Activated CD4-positive, CD25-positive, alpha-beta regulatory T cell (primary cell): ENCODE data around the gene N4BP2.
"Not testable (repeated sequence)": the region's sequence is repeated elsewhere in the genome, so short reads cannot be mapped to it uniquely, and the experiment has no call there.

Experiments
- DNase-seq, 4 experiments: peaks; one replicate each; lab custom pipeline; 2025; lab: John Stamatoyannopoulos, UW

Gene N4BP2

DNA sequence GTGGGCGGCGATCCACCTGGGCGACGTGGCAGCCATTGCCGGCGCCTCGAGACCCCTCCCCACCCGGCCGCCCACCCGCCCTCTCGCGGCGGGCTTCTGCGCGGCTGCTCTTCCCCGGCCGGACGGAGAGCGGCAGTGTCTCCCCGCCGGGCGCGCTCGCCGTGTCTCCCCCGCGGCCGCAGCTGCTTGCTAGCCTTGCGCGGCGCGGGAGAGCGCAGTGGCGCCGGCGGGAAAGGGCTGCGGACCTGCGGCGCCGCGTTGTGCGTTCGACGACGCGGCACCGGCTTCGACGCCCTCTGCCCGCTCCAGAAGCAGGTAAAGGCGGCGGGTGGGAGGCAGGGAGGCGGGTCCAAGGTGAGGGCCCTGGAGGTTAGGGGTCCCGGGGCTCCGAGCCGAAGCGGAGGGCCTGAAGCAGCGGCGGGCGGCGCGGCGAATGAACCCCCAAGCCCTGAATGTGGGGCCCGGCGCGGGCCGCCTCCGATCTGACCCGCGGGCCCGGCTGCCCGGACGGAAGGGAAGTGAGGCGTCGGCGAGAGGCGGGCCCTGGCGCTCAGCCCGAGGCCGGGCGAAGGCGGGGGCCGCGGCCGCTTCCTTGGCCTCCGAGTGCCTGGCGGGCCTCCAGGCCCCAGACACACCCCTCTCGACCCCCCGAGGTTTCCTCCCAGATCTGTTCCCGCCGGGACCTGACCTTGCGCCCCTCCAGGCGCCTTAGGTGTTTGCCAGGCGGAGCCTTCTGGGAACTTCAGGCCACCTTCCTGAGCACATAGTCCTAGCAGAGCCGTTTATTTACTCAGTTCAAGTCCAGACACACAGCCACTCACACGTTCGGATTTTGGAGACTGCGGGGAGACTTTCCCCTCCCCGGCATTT, at the start of gene N4BP2:
Gene N4BP2, plus strand, starts transcription at position 135 of the 870 bp plus-strand sequence. CDS start 40,491 bp downstream, outside the sequence.
- DNase-seq: peak; percentile 41 to 64 (median 55)

DNA sequence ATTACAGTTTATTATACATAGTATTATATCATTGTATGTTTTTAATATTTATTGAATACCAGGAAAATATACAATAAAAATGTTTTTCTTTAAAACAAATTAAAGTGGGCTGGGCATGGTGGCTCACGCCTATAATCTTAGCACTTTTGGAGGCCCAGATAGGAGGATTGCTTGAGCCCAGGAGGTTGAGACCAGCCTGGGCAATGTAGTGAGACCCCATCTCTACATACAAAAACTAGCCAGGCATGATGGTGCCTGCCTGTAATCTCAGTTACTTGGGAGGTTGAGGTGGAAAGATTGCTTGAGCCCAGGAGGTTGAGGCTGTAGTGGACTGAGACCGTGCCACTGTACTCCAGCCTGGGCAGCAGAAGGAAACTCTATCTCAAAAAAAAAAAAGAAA, 40.6 kb upstream of the N4BP2 start:
- no peak for DNase-seq

DNA sequence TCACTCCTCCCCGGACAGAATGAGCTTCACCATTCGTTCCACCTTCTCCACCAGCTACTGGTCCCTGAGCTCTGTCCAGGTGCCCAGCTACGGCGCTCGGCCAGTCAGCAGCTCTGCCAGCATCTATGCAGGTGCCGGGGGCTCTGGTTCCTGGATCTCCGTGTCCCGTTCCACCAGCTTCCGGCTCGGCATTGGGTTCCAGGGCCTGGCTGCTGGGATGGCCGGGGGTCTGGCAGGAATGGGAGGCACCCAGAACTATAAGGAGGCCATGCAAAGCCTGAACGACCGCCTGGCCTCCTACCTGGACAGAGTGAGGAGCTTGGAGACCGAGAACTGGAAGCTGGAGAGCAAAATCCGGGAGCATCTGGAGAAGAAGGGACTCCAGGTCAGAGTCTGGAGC, 36.4 kb upstream of the N4BP2 start:
- DNase-seq: no peak

DNA sequence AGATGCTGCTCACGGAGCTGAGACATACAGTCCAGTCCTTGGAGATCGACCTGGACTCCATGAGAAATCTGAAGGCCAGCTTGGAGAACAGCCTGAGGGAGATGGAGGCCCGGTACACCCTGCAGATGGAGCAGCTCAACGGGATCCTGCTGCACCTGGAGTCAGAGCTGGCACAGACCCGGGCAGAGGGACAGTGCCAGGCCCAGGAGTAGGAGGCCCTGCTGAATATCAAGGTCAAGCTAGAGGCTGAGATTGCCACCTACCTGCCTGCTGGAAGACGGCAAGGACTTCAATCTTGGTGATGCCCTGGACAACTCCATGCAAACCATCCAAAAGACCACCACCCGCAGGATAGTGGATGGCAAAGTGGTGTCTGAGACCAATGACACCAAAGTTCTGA, 35.5 kb upstream of the N4BP2 start:
- not testable (repeated sequence) for DNase-seq

DNA sequence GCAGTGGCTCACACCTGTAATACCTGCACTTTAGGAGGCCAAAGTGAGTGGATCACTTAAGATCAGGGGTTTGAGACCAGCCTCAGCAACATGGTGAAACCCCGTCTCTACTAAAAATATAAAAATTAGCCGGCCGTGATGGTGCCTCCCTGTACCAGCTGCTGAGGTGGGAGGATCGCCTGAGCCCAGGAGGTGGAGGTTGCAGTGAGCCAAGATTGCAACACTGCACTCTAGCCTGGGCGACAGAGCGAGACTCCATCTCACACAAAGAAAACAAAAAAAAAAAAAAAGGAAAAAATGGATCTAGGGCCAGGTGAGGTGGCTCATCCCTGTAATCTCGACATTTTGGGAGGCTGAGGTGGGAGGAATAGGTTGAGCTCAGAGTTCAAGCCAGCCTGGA, 32.6 kb upstream of the N4BP2 start:
- not testable (repeated sequence) for DNase-seq

DNA sequence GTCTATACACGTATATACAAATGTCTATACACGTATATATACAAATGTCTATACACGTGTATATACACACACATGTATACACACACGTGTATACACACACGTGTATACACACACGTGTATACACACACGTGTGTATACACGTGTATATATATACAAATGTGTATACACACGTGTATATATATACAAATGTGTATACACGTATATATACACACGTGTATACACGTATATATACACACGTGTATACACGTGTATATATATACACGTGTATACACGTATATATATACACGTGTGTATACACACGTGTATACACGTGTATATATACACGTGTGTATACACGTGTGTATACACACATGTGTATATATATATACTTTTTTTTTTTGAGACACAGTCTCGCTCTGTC, 23.9 kb upstream of the N4BP2 start:
- no peak for DNase-seq

DNA sequence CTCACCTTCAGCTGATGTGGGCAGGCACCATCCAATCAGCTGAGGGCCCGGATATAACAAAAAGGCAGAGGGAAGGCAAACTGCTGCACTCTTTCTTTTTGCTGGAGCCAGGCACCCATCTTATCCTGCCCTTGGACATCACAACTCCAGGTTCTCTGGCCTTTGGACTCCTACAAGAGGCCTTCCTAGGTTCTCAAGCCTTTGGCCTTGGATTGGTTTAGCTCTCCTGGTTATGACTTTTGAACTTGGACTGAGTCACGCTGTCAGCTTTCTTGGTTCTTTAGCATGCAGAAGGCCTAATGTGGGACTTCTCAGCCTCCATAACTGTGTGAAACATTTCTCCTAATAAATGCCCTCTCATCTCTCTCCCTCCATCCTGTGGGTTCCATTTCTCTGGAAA, 23.0 kb upstream of the N4BP2 start:
- no peak for DNase-seq

DNA sequence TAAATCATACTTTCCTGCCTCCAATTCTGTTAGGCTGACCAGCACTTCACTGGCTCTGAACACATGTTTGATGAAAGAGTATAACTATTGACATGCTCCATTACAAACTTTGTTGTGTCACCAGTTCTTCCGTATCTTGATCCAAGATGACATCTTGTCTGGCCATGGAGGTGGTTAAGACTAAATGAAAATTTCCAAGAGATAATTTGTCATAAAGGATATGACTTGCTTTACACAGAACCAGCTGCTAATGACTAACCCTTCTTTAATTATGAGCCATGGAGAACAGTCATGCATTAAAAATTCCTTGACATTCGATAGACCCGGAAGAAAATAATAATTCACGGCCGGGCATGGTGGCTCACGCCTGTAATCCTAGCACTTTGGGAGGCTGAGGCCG, 17.7 kb upstream of the N4BP2 start:
- DNase-seq: no peak

DNA sequence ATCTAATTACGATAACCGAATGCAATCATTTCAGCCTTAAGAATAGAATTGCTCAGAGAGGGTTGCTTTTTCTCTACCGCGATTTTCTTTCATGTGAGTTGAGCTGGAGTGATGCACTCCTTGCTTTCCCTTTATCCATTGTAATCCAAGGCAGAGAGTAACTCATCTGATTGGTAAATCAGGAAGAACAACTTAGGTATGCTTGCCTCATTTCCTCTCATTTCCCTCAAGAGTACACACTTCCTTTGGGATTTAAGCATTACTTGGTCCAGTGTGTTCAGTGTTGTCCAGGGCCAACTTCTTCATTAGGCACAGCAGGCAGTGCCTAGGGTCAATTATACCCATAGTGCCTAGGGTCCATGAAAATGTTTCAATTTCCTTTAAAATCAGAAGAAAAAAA, 15.7 kb upstream of the N4BP2 start:
- no peak for DNase-seq

DNA sequence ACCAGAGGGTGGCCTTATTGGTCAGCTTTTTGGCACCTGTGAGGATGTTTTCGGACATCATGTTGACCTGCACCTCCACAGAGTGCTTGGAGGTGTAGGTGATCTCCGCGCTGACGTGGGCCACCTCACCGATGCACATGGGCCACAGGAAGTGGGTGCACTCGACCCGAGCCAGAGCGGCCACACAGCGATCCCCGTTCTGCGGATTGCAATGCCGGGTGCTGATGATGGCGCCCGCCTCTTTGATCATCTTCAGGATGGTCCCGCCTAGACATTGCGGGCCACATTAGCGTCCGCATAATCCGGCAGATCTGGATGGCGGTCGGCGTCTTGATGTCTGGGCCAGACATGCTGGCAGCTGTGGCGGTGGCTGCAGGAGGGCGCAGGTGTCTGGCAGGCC, 12.9 kb upstream of the N4BP2 start:
- no peak for DNase-seq

DNA sequence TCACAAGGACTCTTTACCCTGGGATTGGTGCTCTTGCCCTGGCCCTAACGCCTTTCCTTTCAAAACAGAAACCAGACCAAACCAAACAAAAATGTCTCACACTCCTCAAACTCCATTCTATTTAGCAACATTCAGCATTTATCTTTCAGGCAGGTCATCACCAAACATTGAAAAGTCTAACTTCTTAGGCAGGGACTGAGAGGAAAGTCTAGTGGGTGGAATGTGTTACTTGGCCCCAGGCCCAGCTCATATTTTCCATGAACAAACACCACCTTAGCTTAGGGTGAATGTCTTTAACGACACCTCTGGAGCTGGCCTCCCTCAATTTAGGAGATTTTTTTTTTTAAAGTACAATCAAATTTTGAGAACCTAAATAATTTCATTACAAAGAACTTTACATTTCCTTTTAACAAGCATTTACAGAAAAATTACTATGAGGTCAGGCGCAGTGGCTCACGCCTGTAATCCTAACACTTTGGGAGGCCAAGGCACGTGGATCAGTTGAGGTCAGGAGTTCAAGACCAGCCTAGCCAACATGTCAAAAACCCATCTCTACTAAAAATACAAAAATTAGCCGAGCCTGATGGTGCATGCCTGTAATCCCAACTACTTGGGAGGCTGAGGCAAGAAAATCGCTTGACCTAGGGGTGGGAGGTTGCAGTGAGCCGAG, 10.2 kb upstream of the N4BP2 start:
- no peak for DNase-seq

DNA sequence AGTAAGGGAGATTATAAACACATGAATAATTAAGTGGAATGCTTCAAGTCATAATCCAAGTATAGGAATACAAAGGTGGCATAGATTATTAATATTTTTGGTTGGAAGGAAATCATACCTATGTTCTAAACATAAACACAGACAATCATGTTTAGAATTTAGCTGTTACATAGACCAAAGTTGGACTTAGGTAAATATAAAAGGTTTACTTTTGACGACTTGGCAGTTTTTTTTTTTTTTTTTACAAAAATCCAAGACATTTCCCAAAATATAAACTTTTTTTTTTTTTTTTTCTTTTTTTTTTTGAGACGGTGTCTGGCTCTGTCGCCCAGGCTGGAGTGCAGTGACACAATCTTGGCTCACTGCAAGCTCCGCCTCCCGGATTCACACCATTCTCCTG, 3.5 kb upstream of the N4BP2 start:
- DNase-seq: no peak

DNA sequence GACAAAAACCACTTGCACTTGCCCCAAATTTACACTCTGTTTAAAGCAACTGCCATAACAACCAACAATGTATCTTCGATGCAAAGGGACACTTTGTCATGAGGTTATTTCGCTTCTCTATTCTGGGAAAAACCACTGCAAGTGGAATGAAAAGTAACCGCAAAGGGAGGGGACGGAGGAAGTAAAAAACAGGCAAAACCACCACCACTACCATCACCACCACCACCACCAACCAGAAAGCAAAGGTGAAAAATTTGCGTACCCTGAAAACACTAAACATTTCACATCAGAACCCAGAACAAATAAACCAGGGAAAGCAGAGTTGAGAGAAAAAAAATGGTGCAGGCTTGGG, 1.2 kb upstream of the N4BP2 start:
- no peak for DNase-seq

DNA sequence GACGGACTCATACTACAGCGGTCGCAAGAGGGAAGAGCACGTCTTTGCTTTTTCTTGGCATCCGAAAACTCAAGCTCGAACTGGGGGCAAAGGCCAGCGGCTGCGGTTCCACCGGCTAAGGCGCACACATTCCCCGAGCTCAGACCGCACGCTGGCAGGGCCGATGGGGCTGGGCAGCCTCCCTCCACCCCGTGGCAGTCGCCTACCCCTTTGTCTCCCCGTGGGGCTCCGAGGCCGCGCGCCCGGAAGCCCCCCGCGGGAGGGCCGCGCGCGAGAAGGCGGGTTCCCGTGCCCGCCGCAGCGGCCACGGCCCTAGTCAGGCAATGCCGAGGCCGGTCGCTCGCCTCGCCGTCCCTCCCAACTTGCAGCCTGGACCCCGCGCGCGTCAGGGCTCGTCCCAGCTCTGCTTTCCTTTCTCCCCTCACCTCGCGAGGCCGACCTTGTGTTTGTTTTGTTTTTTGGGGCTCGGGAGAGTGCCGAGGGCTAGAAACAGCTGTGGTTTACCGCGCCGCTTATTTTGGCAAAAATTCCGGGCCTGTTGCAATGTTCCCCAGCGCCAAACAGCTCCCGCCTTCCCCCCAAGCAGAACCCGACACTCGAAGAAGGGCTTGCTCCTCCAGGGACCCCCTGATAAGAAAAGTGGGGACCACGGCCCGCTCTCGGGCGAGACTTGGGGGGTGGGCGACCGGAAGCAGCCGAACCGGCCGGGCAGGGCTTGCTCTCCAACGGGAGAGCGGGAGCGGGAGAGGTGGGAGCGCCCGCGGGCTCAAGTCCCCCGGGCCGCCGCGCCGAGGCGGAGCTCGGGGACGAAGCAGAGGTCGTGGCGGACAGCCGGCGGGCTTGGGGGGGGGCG, 561 bp upstream of the N4BP2 start:
- peak; percentile 10 to 25 (median 22) for DNase-seq

DNA sequence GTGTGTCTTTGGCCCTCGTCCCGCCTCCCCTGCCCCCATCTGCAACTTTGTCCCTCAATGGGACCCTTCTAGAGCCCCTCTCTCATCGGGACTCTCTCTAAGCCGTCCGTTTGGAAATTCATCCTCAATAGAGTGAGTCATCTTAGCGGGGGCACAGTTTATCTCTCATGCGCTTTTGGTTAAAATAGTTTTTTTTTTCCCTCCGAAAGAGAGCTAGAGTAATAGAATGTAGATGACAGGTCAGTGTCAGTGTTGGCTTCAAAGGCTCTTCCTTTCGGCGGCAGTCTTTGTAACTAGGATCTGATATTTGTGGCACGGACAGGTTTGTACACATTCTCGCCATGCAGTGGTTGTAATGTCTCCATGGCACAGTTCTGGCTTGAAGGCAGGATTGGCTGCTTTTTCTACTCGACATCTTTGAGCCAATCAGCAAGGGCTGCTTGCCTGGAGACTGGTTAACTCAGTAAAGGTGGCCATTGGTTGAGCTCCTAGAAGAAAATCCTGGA, 989 bp downstream of the N4BP2 start:
- DNase-seq: peak in 3 of 4 experiments; percentile 8 to 38 (median 18)

DNA sequence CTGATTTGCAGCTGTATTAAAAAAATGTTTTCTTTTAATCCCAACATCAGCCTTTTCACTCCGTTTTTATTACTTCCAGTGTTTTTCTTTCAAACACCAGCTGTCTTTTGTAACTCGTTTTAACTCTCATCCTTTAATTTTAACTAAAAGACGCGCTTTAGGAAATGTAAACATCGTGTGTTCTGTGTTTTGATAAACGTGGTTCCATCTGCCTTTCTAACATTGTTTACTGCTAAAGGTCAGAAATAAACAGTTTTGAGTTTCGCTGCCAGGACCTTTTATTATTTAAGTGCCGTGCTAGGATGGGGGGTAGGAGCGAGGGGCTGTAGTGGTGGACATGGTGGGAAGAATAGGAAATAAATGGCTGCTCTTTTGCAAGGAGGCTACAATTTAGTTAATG, 1.5 kb downstream of the N4BP2 start:
- DNase-seq: no peak

DNA sequence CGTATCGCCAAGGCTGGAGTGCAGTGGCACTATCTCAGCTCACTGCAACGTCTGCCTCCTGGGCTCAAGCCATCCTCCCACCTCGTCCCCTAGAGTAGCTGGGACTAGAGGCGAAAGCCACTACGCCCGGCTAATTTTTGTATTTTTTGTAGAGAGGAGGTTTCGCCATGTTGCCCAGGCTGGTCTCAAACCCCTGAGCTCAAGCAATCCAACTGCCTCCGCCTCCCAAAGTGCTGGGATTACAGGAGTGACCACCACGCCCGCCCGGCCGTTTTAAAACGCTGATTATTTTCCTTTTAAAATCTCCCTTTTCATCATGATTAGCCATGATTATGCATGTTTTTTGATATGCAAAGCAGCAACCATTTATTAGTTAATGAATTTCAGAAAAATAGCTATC, 2.2 kb downstream of the N4BP2 start:
- no peak for DNase-seq

DNA sequence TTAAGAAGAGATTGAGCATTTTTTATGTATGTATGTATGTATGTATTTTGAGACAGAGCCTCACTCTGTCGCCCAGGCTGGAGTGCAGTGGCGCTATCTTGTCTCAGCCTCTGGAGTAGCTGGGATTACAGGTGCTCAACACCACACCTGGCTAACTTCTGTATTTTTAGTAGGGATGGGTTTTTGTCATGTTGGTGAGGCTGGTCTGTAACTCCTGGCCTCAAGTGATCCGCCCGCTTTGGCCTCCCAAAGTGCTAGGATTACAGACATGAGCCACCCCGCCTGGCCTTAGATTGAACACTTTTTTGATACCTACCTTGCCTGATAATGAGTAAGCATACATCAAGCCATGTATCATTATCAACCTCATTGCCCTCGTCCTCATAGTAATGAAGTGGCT, 2.7 kb downstream of the N4BP2 start:
- no peak for DNase-seq

DNA sequence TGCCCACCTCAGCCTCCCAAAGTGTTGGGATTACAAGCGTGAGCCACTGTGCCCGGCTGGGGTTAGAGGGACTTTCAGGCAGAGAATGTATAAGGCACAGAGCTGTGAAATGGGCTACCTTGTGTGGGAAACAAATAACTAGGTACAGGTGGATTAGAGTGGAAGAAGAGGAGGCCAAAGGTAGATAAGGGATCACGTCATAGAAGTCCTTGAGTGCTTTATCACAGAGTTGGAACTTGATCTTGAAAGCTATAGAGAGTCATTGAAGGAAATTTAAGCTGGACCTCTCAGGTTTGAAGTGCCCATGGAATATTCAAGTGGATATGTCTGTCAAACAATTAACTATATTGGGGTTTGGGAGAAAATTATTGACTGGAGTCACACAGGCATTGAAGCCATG, 8.4 kb downstream of the N4BP2 start:
- DNase-seq: no peak

DNA sequence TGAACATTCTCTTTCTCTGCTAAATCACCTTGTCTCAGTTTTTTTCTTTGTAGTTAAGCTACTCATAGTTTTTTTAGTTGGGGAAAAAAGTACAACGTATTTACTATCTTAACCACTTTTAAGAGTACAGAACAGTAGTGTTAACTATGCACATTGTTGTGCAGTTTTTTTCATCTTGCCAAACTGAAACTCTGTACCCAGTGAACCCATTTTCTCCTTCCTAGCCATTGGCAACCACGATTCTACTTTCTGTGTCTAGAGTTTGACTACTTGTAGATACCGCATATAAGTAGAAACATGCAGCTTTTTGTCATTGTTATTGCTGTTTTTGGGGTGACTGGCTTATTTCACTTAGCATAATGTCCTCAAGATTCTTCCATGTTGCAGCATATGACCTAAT, 10.0 kb downstream of the N4BP2 start:
- DNase-seq: no peak

DNA sequence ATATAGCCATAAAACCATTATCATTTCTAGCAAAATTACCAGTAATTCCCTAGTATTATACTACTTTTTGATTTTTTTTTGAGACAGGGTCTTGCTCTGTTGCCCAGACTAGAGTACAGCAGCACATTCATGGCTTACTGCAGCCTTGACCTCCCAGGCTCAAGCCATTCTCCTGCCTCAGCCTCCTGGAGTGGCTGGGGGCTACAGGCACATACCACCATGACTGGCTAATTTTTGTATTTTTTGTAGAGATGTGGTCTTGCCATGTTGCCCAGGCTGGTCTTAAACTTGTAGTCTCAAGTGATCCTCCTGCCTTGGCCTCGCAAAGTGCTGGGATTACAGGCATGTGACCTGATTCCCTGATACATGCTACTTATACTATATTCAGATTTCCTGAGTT, 13.7 kb downstream of the N4BP2 start:
- no peak for DNase-seq

DNA sequence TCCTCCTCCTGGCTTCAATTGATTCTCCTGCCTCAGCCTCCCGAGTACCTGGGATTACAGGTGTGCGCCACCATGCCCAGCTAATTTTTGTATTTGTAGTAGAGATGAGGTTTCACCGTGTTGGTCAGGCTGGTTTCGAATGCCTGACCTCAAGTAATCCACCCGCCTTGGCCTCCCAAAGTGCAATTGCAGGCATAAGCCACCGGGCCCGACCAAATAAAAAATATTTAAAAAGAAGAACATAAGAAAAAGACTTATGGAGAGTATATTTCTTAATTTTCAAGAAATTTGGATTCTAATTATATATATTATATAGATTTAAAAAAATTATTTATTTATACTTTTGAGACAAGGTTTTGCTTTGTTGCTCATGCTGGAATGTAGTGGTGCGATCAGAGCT, 29.8 kb downstream of the N4BP2 start:
- no peak for DNase-seq
